Erythroblast (primary cell): Measurements from ENCODE around the gene DRICH1.
"Not testable (repeated sequence)": the region's sequence is repeated elsewhere in the genome, so short reads cannot be mapped to it uniquely, and the experiment has no call there.

ENCODE experiments used
- DNase-seq, 2 experiments: peaks; one replicate each; lab custom pipeline; 2025; lab: John Stamatoyannopoulos, UW
- GATA1 ChIP-seq: IDR thresholded peaks from 2 replicates; pipeline ENCODE4 v1.6.1; 2011; ENCODE audit warnings: low read depth, mild to moderate bottlenecking, control low read depth, low read length, moderate library complexity
- POLR2A ChIP-seq: IDR thresholded peaks from 2 replicates; pipeline ENCODE4 v1.6.1; 2011; ENCODE audit warnings: mild to moderate bottlenecking, low read length

The DRICH1 gene

DNA sequence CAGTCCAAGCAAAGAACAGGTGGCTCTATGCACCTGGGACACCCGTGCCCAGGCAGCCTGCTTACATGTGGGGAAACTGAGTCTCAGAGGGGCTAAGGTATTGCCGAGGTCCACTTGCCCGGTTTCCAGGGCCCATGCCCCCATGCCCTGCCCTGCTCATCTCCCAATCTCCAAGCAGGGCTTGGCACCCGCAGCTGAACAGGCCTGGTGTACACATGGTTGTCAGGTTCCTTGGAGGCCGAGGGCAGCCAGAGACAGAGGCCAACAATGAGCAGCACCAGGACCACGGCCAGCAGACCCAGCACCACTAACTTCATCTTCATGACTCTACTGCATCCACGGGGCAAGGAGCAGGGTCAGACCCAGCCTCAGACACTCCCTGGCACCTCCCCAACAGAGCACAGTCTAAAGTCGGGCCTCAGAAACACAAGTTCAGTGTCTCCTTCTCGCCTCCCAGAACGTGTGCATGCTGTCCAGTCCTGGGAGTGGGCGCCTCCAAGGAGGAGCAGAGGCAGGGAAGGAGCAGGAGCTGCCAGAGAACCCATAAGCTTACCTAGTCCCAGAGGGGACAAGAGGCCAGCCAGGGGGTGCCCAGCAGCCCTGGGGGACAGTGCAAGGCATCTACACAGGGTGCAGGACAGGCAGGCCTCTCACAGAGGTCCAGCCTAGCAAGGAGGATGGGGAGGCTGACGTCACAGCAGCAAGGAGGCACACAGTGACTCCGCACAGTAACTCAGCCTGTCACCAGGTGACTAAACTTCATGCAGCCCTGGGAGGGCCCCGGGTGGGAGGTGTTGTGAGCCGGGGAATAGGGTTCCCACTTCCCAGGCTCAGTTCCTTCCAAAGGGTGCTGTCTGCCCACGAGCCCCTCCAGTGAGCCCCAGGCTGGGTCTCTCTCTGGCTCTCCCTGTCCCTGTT lies 38.5 kb upstream of the DRICH1 start:
- no peak for DNase-seq
- TF ChIP-seq POLR2A (no peak), GATA1 (no peak)

DNA sequence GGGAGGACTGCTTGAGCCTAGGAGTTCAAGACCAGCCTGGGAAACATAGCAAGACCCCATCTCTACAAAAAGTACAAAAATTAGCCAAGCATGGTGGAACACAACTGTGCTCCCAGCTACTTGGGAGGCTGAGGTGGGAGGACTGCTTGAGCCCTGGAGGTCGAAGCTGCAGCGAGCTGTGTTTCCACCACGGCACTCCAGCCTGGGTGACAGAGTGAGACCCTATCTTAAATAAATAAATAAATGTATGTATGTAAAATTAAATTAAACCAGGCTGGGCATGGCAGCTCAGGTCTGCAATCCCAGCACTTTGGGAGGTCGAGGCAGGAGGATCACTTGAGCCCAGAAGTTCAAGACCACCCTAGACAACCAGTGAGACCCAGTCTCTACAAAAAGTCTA lies 28.3 kb upstream of the DRICH1 start:
- not testable (repeated sequence) for DNase-seq

DNA sequence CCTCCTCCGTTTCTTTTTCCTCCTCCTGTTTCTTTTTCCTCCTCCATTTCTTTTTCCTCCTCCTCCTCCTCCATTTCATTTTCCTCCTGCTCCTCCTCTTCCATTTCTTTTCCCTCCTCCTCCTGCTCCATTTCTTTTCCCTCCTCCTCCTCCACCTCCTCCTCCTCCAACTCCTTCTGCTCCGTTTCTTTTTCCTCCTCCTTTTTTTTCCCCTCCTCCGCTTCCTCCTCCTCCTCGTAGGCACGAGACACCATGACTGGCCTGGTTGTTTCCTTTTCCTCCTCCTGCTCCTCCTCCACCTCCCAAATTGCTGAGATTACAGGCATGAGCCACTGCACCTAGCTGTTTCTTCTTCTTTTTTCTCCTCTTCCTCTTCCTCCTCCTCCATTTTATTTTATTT lies 25.6 kb upstream of the DRICH1 start:
- no peak for TF ChIP-seq POLR2A
- no peak for TF ChIP-seq GATA1
- no peak for DNase-seq

DNA sequence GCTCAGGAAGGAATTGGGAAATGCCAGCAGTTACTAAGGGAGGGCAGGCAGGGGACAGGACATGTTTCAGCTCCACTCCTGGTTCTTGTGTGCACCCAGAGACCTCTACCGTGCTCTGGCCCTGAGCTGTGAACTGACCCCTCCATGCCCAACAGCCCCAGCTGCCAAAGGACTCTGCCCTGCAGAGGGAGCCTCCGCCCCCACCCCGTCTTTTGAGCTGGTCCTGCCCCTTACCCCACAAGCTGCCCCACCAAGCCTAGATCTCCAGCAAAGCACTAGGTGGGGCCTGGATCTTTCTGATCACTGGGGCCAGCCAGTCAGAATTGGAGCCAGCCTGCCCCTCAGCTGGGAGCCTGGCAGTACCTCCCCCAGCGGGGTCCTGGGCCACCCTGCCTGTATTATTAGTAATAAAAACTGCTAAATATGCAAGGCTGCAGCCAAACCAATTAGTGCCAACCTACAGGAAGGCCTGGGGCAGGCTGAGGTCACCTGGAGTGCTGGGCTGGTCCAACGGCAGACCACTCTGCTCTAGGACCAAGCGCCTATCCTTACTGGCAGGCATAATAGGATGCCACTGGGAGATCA lies 23.9 kb upstream of the DRICH1 start:
- no peak for TF ChIP-seq POLR2A
- TF ChIP-seq GATA1, result no peak
- DNase-seq, result no peak

DNA sequence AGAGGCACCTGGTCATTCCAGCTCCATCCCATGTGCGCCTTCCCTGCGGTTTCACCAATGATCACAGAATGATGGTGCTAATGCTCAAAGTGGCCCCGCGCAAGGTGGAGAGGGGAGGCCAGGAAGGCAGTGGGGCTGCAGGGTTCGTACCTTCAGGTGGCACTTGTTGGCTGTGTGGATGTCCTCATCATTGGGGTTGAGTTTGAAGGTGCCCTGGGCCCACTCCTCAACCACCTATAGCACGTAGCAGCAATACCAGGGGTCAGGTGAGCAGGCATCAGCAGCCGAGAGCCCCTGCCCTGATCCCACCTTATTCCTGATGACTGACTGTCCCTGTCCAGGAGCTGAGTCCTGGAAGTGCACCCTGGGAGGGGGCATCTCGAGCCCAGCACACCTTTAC lies 20.6 kb upstream of the DRICH1 start:
- no peak for DNase-seq
- TF ChIP-seq GATA1 (no peak), POLR2A (no peak)

DNA sequence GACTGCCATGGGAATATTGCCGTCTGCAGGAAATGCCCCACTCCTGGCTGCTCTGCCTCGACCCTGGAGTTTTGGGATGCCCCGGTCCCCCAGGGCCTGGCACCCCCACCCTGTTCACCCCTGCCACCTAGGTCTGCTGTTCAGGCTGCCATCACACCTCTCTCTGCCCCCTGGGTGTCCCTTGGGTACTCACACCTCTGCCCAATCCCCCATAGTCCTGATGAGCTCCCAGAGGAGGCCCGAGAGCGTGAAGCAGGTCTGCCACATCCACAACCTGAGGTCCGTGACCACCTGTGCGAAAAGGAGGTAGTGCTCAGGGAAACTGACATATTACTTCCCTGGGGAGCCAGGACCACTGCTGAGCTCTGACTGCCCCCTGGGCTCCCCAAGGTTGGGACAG lies 20.2 kb upstream of the DRICH1 start:
- TF ChIP-seq POLR2A (no peak), GATA1 (no peak)
- no peak for DNase-seq

DNA sequence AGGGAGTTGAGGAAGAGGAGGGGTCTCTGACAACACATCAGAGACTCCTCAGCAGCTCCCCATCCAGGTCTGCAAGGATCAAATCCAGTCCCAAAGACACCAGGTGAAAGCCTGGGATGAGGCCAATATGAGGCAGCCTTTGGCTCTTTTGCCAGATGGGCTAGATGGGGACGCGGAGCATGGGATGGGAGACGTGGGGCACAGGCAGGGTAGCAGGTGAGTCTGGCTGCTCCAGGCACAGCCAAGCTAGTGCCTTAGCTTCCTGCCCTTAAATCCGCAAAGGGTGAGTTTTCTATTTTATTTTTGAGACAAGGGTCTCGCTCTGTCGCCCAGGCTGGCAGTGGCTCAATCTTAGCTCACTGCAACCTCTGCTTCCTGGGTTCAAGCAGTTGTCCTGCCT lies 19.6 kb upstream of the DRICH1 start:
- TF ChIP-seq GATA1, result no peak
- TF ChIP-seq POLR2A, result no peak
- DNase-seq, result no peak

DNA sequence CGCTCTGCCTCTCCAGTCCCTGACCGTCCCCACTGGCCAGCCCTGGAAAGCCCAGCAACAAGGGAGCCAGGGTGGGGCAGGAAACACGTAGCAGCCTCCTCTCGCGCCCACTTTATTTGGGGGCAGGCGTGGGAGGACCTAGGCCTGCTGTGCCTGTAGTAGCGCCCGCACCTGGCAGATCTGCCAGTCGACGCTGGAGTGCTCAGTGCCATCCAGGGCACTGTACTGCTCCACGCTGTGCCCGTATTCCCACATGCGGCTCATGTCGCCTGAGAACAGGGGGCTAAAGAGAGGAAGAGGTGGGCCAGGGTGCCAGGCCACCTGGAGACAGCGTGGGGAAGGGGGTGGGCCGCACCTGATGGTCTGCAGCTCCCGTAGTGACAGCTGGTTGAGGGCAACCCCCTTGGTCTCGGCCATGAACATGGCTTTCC lies 17.0 kb upstream of the DRICH1 start:
- DNase-seq, result no peak
- no peak for TF ChIP-seq POLR2A
- TF ChIP-seq GATA1, result no peak

DNA sequence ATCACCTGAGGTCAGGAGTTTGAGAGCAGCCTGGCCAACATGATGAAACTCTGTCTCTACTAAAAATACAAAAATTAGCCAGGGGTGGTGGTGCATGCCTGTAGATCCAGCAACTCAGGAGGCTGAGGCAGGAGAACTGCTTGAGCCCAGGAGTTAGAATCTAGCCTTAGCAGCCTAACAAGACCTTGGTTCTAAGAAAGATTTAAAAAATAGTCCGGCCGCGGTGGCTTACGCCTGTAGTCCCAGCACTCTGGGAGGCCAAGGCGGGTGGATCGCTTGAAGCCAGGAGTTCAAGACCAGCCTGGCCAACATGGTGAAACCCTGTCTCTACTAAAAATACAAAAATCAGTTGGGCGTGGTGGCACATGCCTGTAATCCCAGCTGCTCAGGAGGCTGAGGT lies 14.4 kb upstream of the DRICH1 start:
- DNase-seq, result not testable (repeated sequence)

DNA sequence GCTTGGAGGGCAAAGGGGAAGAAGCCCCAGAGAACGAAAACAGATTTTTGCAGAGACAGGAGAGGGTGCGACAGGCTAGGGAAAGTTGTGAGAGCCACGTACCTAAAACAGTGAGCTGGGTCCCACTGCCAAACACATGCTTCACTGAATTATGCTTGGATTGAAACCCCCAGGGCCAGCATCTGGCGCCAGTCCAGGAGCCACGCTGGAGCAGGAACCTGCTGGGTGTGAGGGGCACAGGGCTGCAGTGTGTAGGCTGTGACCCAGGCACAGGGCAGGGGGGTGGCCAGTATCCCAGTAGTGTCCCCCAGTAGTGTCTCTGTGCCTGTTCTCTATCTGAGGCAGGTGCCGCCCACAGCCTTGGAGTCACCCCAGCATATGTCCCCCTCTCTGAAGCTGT lies 8.1 kb upstream of the DRICH1 start:
- DNase-seq, result not testable (repeated sequence)

DNA sequence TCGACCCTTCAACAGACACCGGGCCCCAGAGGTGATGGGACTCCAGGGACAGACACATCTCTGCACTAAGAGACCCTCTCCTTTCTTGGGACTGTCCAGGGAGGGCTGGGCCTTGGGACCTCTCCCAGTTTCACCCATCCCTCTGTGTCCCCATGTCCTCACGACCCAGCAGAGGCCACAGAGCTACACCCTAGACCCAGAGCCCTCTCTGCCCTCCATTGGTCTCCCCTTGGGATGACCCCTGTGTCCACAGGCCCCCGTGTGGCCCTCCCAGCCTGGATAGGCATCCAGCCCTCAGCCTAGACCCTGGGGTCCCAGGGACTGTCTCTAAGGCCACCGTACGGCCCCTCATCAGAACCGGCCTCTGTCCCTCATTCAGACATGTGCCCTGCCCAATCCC lies 7.5 kb upstream of the DRICH1 start:
- no peak for DNase-seq
- TF ChIP-seq GATA1, result no peak
- TF ChIP-seq POLR2A, result no peak

DNA sequence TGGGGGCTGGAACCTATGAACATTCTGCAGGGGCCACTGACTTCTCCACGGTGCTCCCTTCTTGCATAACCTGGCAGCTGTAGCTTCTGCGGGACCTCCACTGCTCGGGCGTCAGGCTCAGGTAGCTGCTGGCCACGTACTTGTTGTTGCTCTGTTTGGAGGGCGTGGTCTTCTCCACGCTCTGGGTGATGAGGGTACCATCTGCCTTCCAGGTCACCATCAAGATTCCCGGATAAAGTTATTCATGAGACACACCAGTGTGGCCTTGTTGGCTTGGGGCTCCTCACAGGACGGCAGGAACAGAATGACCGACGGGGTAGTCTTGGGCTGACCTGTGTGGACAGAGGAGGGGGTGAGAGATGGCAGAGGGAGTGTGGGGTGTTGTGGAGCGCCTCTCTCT lies 6.5 kb upstream of the DRICH1 start:
- DNase-seq, result no peak
- TF ChIP-seq GATA1 (no peak), POLR2A (no peak)

DNA sequence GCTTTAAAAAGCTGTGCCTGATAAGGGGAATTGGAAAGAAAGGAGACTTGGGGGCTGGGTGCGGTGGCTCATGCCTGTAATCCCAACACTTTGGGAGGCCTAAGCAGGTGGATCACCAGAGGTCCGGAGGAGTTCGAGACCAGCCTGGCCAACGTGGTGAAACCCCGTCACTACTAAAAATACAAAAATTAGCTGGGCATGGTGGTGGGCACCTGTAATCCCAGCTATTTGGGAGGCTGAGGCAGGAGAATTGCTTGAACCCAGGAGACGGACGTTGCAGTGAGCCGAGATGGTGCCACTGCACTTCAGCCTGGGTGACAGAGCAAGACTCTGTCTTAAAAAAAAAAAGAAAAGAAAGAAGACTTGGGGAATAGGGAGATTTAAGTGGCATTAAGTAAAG lies 3.2 kb upstream of the DRICH1 start:
- DNase-seq, result not testable (repeated sequence)

DNA sequence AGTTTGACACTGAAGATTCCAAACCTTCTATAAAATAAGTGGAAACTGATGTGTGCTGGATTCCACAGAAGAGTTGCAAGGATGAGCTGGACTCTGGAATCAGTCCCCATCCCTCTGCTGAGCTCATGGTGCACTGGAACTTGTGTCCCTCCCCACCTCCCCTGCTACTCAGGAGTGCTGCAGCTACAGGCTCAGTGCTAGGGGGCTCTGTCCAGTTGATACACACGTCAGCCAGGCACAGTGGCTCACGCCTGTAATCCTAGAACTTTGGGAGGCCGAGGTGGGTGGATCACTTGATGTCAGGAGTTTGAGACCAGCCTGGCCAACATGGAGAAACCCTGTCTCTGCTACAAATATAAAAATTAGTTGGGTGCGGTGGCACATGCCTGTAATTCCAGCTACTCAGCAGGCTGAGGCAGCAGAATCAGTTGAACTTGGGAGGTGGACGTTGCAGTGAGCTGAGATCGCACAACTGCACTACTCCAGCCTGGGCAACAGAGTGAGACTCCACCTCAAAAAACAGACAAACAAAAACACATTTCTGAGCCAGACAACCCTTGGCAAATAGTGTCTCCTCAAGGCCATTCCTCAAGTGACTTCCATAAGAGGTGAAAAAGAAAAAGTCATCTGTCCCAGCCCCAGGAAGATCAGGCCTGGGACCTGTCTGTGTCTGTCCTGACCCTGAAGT lies 3.9 kb downstream of the DRICH1 start:
- DNase-seq, result not testable (repeated sequence)

DNA sequence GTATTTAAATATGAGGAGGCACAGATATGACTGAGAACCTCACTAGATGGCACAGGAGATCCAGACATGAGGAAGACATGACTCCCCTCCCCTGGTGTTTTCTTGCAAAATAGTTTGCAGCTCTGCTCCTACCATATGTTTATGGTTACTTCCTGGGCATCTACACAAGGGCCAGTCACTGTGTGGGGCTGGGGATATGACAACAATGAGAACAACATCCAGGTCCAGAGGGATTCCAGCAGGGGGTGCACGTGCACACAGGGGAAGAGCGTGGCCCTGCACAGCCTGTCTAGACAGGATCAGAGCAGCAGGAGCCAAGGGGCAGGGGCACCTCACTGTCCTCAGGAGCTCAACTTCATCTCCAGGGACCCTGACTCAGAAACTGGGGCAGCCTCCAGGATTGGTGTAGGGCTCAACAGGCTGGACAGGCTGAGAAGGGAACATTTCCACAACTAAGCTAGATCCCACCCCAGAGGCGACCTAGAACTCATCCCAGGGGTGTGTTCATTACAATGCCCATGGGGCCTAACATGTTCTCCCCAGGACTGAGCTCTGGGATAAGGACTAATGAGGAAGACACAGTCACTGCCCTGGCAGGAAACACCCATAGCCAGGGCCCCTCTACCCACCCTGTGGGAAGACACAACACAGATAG lies 4.6 kb downstream of the DRICH1 start:
- peak; percentile 58 to 71 for DNase-seq
